GM23248 (cell line): ENCODE data around the gene PPA2. TPM values are rescaled to one million over a fixed set of nuclear protein-coding genes. Genes with fewer than 3 reads are reported as not detected.

Experiments
- DNase-seq: peaks from one replicate; pipeline ENCODE4 v3.0.0-alpha.2; 2015
- H2AFZ ChIP-seq: fragments of 200-600 bp; sonication (generic); 2 replicates; pipeline ENCODE4 v1.6.1; 2016; ENCODE audit warnings: antibody characterized with exemption
- H3F3A ChIP-seq: fragments of 200-600 bp; sonication (generic); 2 replicates; pipeline ENCODE4 v1.6.1; 2016; ENCODE audit warnings: mild to moderate bottlenecking, antibody characterized with exemption, mixed run types; ENCODE audit not compliant: insufficient read depth
- H3K27ac ChIP-seq: fragments of 200-600 bp; sonication (generic); 2 replicates; pipeline ENCODE4 v1.5.1; 2016; ENCODE audit warnings: mild to moderate bottlenecking
- H3K27me3 ChIP-seq: fragments of 200-600 bp; sonication (generic); replicated peaks from 2 replicates; pipeline ENCODE4 v1.6.1; 2016; ENCODE audit warnings: mild to moderate bottlenecking; ENCODE audit not compliant: insufficient read depth
- H3K36me3 ChIP-seq: fragments of 200-600 bp; sonication (generic); 2 replicates; pipeline ENCODE4 v1.6.1; 2016; ENCODE audit warnings: low read depth, mild to moderate bottlenecking
- H3K4me1 ChIP-seq: fragments of 200-600 bp; sonication (generic); 2 replicates; pipeline ENCODE4 v1.6.1; 2016; ENCODE audit warnings: mild to moderate bottlenecking; ENCODE audit not compliant: insufficient read depth
- H3K4me2 ChIP-seq: fragments of 200-600 bp; sonication (generic); one replicate; pipeline ENCODE4 v1.6.1; 2016; ENCODE audit warnings: mild to moderate bottlenecking; ENCODE audit not compliant: unreplicated experiment
- H3K4me3 ChIP-seq: fragments of 200-600 bp; sonication (generic); 2 replicates; pipeline ENCODE4 v1.5.1; 2016; ENCODE audit warnings: mild to moderate bottlenecking
- H3K79me2 ChIP-seq: fragments of 200-600 bp; sonication (generic); 2 replicates; pipeline ENCODE4 v1.6.1; 2016; ENCODE audit warnings: mild to moderate bottlenecking; ENCODE audit not compliant: insufficient read depth
- H3K9ac ChIP-seq: fragments of 200-600 bp; sonication (generic); 2 replicates; pipeline ENCODE4 v1.6.1; 2016; ENCODE audit warnings: mild to moderate bottlenecking
- H3K9me2 ChIP-seq: fragments of 200-600 bp; sonication (generic); 2 replicates; pipeline ENCODE4 v1.6.1; 2016; ENCODE audit warnings: mixed run types, mild to moderate bottlenecking, moderate library complexity; ENCODE audit not compliant: insufficient read depth
- H3K9me3 ChIP-seq: fragments of 200-600 bp; sonication (generic); one replicate; pipeline ENCODE4 v1.6.1; 2017; ENCODE audit warnings: low read depth
- H4K20me1 ChIP-seq: fragments of 200-600 bp; sonication (generic); 2 replicates; pipeline ENCODE4 v1.6.0; 2016; ENCODE audit not compliant: insufficient read depth
- EZH2 ChIP-seq: fragments of 200-600 bp; sonication (generic); IDR thresholded peaks from 2 replicates; pipeline ENCODE4 v1.6.1; 2018; ENCODE audit warnings: antibody characterized with exemption, mild to moderate bottlenecking; ENCODE audit not compliant: insufficient read depth, poor library complexity, severe bottlenecking
- EZH2phosphoT487 ChIP-seq: fragments of 200-600 bp; sonication (generic); IDR thresholded peaks from 2 replicates; pipeline ENCODE4 v1.6.1; 2018; ENCODE audit warnings: antibody characterized with exemption, moderate library complexity, mild to moderate bottlenecking, low read depth; ENCODE audit not compliant: insufficient read depth
- WGBS, 2 experiments: methylation state at CpG; one replicate each; pipeline ENCODE4 v1.1.6; 2015 to 2017; ENCODE audit warnings: low lambda C conversion rate in 2 of 2, low coverage in 1 of 2; ENCODE audit errors: missing lambda C conversion rate in 2 of 2; 5-methylcytosine and 5-hydroxymethylcytosine counted together
- in situ Hi-C: fragments of 300-500 bp; cut with MboI; formaldehyde crosslinking; loops from 2 replicates; pipeline ENCODE4 v1.15.0; 2020
- polyA plus RNA-seq: library from polyadenylated mRNA; unstranded; fragments of >200 nt; fragmentation: Nextera tagmentation; extraction: Ambion mirVana; gene quantifications from 2 replicates; pipeline ENCODE4 v1.2.1, GENCODE V29; 2016
- total RNA-seq: library from RNA; depleted of rRNA; stranded (reverse); fragments of >200 nt; shearing (Covaris generic); gene quantifications from 2 replicates; pipeline ENCODE4 v1.2.3, GENCODE V29; 2014

PPA2 gene
- total and polyA plus RNA-seq, 2 experiments from 2014 or later: 37.5 to 114 TPM

GRCh38 chr4:105509291-105509690 is 35.4 kb upstream of the PPA2 start:
- DNase-seq: no peak
- Histone ChIP-seq H3K9me3 (no peaks in the 10 kb centered on the region), H4K20me1 (no peaks in the 10 kb centered on the region), H3K27ac (no peak overlapping the region), H2AFZ (no peak overlapping the region), H3F3A (no peaks in the 10 kb centered on the region), H3K4me2 (no peak overlapping the region), H3K4me3 (no peak overlapping the region), H3K4me1 (no peaks in the 10 kb centered on the region), H3K9me2 (no peaks in the 10 kb centered on the region), H3K9ac (no peak overlapping the region), H3K79me2 (no peaks in the 10 kb centered on the region), H3K27me3 (no peaks in the 10 kb centered on the region), H3K36me3 (no peaks in the 10 kb centered on the region)
- in situ Hi-C loops: no loop called here
- TF ChIP-seq EZH2 (no peak), EZH2phosphoT487 (no peak)
- 17 to 70% methylated on average over 1 of the region's 1 CpG for WGBS, 2 experiments

GRCh38 chr4:105504744-105505143 is 30.9 kb upstream of the PPA2 start:
- H3K4me1 ChIP-seq: no peaks in the 10 kb centered on the region
- no peaks in the 10 kb centered on the region for H3K9me3 ChIP-seq
- TF ChIP-seq EZH2 (no peak), EZH2phosphoT487 (no peak)
- no peaks in the 10 kb centered on the region for H3K79me2 ChIP-seq
- no peak overlapping the region for H3K4me2 ChIP-seq
- DNase-seq: no peak
- no peaks in the 10 kb centered on the region for H3K36me3 ChIP-seq
- WGBS, 2 experiments: 16 to 25% methylated on average over 2 of the region's 2 CpGs
- H3K4me3 ChIP-seq: no peak overlapping the region
- H3K9me2 ChIP-seq: no peaks in the 10 kb centered on the region
- H3K9ac ChIP-seq: no peak overlapping the region
- no peaks in the 10 kb centered on the region for H4K20me1 ChIP-seq
- H3F3A ChIP-seq: no peaks in the 10 kb centered on the region
- no peak overlapping the region for H2AFZ ChIP-seq
- in situ Hi-C loops: no loop called here
- H3K27ac ChIP-seq: no peak overlapping the region
- no peaks in the 10 kb centered on the region for H3K27me3 ChIP-seq

GRCh38 chr4:105503484-105503883 is 29.6 kb upstream of the PPA2 start:
- TF ChIP-seq EZH2: no peak
- no peak for TF ChIP-seq EZH2phosphoT487
- WGBS, 2 experiments: 35 to 40% methylated on average over 2 of the region's 2 CpGs
- Histone ChIP-seq H3K36me3 (no peaks in the 10 kb centered on the region), H3K4me2 (no peak overlapping the region), H3K27ac (no peak overlapping the region), H3K9me3 (no peaks in the 10 kb centered on the region), H3K4me3 (no peak overlapping the region), H3F3A (no peaks in the 10 kb centered on the region), H2AFZ (no peak overlapping the region), H3K9me2 (no peaks in the 10 kb centered on the region), H3K27me3 (no peaks in the 10 kb centered on the region), H3K4me1 (no peaks in the 10 kb centered on the region), H3K79me2 (no peaks in the 10 kb centered on the region), H4K20me1 (no peaks in the 10 kb centered on the region), H3K9ac (no peak overlapping the region)
- in situ Hi-C loops: no loop called here
- no peak for DNase-seq

- H3K4me1 ChIP-seq: no peaks in the 10 kb centered on the region
- H3K4me3 ChIP-seq: no peak overlapping the region
- WGBS, 2 experiments: 6 to 13% methylated on average over 2 of the region's 2 CpGs
- no peak overlapping the region for H3K9ac ChIP-seq
- in situ Hi-C loops: no loop called here
- TF ChIP-seq EZH2phosphoT487 (no peak), EZH2 (no peak)
- no peak overlapping the region for H2AFZ ChIP-seq
- H3K79me2 ChIP-seq: no peaks in the 10 kb centered on the region
- DNase-seq: no peak
- no peaks in the 10 kb centered on the region for H3K27me3 ChIP-seq
- H3K9me3 ChIP-seq: no peaks in the 10 kb centered on the region
- no peaks in the 10 kb centered on the region for H3K9me2 ChIP-seq
- no peak overlapping the region for H3K4me2 ChIP-seq
- no peaks in the 10 kb centered on the region for H4K20me1 ChIP-seq
- H3K27ac ChIP-seq: no peak overlapping the region
- no peaks in the 10 kb centered on the region for H3F3A ChIP-seq
- H3K36me3 ChIP-seq: no peaks in the 10 kb centered on the region
Measured at GRCh38 chr4:105496899-105497298, 23.0 kb upstream of the PPA2 start.

DNA sequence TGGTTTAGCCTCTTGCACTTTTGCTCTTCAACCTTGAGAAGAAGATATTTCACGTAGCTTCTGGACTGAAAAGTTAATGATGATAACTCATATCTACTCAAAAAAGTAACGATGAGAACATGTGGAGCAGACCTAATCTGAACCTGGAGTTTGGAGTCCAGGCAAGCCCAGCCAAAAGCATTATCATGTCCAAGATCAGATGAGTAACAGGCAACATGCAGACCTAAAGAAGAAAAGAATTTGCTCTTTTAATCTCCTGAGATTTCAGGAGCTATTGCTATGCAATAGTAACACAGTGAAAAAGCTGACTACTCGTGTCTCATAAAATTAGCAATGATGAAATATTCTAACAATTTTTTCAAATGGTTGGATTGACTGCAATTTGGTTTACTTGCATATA is 21.8 kb upstream of the PPA2 start:
- Histone ChIP-seq H3K4me1 (no peaks in the 10 kb centered on the region), H3K36me3 (no peaks in the 10 kb centered on the region), H3F3A (no peaks in the 10 kb centered on the region), H2AFZ (no peak overlapping the region; the same call in 1 of the 2 replicates), H3K27ac (no peak overlapping the region), H3K9me2 (no peaks in the 10 kb centered on the region), H3K4me2 (no peak overlapping the region), H3K9ac (no peak overlapping the region), H3K4me3 (no peak overlapping the region), H4K20me1 (no peaks in the 10 kb centered on the region), H3K79me2 (no peaks in the 10 kb centered on the region), H3K27me3 (no peaks in the 10 kb centered on the region), H3K9me3 (no peaks in the 10 kb centered on the region)
- TF ChIP-seq EZH2phosphoT487: no peak
- no peak for TF ChIP-seq EZH2
- in situ Hi-C loops: no loop called here
- 18 to 29% methylated on average over 3 of the region's 3 CpGs for WGBS, 2 experiments
- peak; percentile 2 for DNase-seq
